IMR-90 (cell line): ENCODE results near the gene DAB1.

ENCODE experiments used
- BHLHE40 ChIP-seq: fragments of 150-350 bp; IDR thresholded peaks from 2 replicates; pipeline ENCODE4 v1.6.1; 2016; ENCODE audit warnings: mild to moderate bottlenecking, low read depth, low read length
- CEBPB ChIP-seq: IDR thresholded peaks from 2 replicates; pipeline ENCODE4 v1.6.1; 2012; ENCODE audit warnings: low read depth, low read length, improper control_type of control experiment
- CTCF ChIP-seq: conservative IDR thresholded peaks from 2 replicates; pipeline ENCODE4 v1.5.1; 2012; ENCODE audit warnings: mild to moderate bottlenecking, low read depth, low read length, improper control_type of control experiment
- FOS ChIP-seq: fragments of 150-350 bp; IDR thresholded peaks from 2 replicates; pipeline ENCODE4 v1.6.1; 2016; ENCODE audit warnings: low read depth, low read length
- MAFK ChIP-seq: IDR thresholded peaks from 2 replicates; pipeline ENCODE4 v1.6.1; 2012; ENCODE audit warnings: low read depth, low read length, improper control_type of control experiment
- MAZ ChIP-seq: IDR thresholded peaks from 2 replicates; pipeline ENCODE4 v1.6.1; 2012; ENCODE audit warnings: low read depth, mild to moderate bottlenecking, low read length, improper control_type of control experiment, moderate library complexity, borderline replicate concordance
- MXI1 ChIP-seq: IDR thresholded peaks from 2 replicates; pipeline ENCODE4 v1.6.1; 2012; ENCODE audit warnings: low read depth, mild to moderate bottlenecking, low read length, moderate library complexity, borderline replicate concordance
- NFE2L2 ChIP-seq: fragments of 150-350 bp; IDR thresholded peaks from 2 replicates; pipeline ENCODE4 v1.6.1; 2016; ENCODE audit warnings: low read depth, mild to moderate bottlenecking, low read length
- POLR2A ChIP-seq: IDR thresholded peaks from 2 replicates; pipeline ENCODE4 v1.6.1; 2012; ENCODE audit warnings: mild to moderate bottlenecking, low read depth, low read length
- RAD21 ChIP-seq: IDR thresholded peaks from 2 replicates; pipeline ENCODE4 v1.6.1; 2012; ENCODE audit warnings: low read length, improper control_type of control experiment
- RCOR1 ChIP-seq: IDR thresholded peaks from 2 replicates; pipeline ENCODE4 v1.6.1; 2012; ENCODE audit warnings: mild to moderate bottlenecking, low read length, improper control_type of control experiment; ENCODE audit not compliant: insufficient replicate concordance
- RFX5 ChIP-seq: IDR thresholded peaks from 2 replicates; pipeline ENCODE4 v1.8.0; 2012; ENCODE audit warnings: low read depth, mild to moderate bottlenecking, low read length, moderate library complexity
- SMC3 ChIP-seq: fragments of 150-350 bp; IDR thresholded peaks from 2 replicates; pipeline ENCODE4 v1.6.1; 2016; ENCODE audit warnings: low read depth, mild to moderate bottlenecking, antibody characterized with exemption, low read length, moderate library complexity
- TF ChIP-seq, protein P1 (sequence below): fragments of 150-350 bp; IDR thresholded peaks from 2 replicates; pipeline ENCODE4 v1.6.1; 2016; ENCODE audit warnings: low read depth, mild to moderate bottlenecking, low read length, moderate library complexity, borderline replicate concordance

DNA sequence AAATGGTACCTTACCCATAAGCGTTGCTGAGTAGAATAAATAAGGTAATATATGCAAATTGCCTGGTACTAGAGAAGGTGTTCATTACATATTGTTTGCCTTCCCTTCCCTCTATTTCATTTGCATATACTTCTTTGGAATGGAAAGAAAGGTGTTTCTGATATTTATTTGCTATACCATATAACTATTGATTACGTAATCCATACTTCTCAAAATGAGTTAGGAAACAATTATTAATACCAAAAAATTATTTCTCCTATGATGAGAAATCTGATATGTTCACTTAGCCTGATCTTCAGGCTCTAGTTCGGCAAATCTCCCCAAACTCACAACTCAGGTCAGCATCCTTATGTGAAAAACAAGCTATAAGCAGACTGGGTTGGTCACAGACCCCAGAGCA lies 119.3 kb downstream of the DAB1 start:
- TF ChIP-seq CTCF = no peak
- no peak for TF ChIP-seq POLR2A
- no peak for TF ChIP-seq SMC3
- no peak for TF ChIP-seq RAD21
- TF ChIP-seq RCOR1 = no peak
- TF ChIP-seq BHLHE40 = no peak
- no peak for TF ChIP-seq MAFK
- no peak for TF ChIP-seq FOS
- no peak for TF ChIP-seq MXI1
- TF ChIP-seq RFX5 = no peak
- peak; percentile 63 for TF ChIP-seq CEBPB
- TF ChIP-seq MAZ = no peak
- no peak for TF ChIP-seq NFE2L2
- TF ChIP-seq, protein P1, sequence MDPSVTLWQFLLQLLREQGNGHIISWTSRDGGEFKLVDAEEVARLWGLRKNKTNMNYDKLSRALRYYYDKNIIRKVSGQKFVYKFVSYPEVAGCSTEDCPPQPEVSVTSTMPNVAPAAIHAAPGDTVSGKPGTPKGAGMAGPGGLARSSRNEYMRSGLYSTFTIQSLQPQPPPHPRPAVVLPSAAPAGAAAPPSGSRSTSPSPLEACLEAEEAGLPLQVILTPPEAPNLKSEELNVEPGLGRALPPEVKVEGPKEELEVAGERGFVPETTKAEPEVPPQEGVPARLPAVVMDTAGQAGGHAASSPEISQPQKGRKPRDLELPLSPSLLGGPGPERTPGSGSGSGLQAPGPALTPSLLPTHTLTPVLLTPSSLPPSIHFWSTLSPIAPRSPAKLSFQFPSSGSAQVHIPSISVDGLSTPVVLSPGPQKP = no peak
